HG02678 (cell line): ENCODE results near the gene GYG1.

Source experiments
- ATAC-seq: cut with Tn5 transposase; IDR thresholded peaks from one replicate; pipeline ENCODE4 v1.9.1; 2021; ENCODE audit warnings: mild to moderate bottlenecking, moderate library complexity; ENCODE audit not compliant: unreplicated experiment

The GYG1 gene

DNA sequence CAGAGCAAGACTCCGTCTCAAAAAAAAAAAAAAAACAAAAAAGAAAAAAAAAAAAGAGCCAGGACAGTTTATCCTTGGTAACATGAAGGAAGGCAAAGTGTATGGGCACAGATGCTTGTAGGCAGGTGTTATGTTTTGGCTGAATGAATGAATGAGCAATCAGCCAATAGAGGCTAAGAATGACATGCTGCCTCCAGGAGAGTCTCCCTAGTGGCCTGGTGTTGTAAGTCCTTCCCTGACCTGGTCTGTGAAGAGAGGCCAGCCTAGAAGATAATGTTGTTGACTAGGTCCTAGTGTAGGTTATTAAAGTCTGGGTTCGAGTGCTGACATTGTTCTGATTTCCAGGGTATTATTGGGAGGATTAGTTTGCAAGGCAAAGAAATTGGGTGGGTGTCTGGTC, 24.9 kb downstream of the GYG1 start:
- no peak for ATAC-seq

DNA sequence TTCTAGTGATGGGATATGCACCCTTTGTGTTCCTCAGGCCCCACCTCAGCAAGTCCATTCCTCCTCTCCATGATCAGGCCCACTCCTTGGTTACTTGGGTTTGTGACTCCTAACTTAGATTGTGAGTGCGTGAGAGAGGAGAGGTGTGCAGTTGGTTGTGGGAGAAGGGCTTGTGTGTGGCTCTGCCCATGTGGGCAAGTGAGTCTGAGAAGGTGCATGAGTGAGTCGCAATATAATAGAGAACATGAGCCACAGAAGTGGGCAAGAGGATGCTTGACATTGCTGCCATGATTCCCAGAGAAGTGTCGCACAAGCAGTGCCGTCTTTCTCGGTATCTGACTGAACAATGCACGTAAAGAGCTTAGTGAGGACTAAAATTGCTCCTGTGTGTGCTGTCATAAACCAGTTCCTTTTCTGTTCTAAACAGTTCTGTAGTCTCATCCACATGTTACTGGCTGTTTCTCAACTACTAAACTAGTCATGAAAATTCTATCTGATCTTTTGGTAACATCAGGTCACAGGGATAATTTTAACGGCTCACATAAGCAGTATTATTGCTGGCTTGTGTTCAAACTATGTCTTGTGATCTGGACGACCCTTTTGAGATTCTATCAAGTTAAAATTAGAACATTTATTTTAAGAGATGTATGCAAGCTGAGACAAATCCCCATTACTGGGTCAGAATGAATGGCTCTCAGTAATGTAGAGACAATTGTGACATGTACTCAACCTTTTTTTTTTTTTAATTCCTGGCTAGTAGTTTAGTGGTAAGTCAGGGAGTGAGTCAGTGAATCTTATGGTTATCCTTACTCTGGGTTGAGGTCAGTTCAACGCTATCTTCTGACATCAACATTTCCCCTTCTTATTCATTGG, 25.6 kb downstream of the GYG1 start:
- ATAC-seq = no peak

DNA sequence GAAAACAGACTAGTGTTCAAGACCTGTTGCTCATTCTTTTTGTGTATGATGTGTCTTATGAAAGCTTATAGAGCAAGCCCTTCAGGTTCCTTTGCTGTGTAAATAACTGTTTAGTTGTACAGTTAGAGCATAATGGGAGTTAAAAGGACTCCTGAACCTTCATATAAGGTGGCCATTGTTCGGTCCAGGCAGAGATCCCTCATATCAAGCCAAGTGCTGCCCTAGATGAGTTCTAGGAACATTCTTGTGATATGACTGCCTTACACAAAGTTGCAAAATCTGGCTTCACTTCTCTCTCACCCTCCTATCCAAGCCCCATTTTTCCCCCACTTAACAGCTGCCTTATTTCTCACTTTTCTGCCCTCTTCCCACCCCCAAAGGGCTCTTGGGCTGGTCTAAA, 26.9 kb downstream of the GYG1 start:
- no peak for ATAC-seq

- no peak for ATAC-seq
Measured at GRCh38 chr3:149019580-149019979, 28.2 kb downstream of the GYG1 start.

DNA sequence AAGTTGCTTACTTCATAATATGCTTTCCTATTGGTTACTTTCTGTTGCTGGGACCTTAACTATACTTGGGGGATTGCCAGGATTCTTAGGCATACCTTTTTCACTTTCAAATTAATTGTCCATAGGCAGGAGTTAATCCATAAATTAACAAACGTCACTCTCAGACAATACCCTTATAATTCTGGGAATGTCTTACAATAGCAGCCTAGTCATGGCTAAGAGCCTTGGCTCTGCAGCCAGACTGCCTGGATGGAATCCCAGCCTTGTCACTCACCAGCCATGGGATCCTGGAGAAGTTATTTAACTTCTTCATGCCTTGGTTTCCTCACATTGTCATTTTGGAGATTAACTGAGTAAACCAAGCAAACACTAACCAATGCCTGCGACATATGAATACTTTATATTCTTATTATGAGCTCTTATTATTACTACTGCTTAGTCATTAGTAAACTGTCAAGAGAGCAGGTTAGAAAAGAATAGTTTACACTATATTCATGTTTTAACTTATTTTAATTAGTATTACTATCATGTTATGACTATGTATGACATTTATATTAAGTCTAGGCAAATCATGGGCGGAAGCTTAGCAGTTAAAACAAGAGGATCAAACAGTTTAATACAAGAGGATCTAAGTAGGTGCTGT, 29.0 kb downstream of the GYG1 start:
- no peak for ATAC-seq

DNA sequence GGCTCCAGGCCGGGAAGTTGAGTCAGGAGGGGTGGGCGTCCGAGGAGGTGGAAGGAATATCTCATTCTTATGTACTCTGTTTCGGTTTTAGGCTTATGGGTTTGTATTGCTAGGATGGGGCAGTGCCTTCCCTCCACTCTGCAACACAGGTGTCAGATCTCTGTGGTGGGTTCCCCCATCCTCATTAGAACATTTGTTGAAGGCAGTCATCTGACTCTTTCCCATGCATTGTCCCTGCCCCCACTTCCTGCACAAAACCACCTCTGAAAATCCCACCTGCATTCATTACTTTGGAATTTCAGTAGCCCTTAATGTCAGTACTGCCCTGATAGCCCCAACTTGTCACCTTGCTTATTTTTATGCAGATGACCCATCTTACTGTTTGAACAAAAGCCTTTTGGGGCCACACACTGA, 29.5 kb downstream of the GYG1 start:
- no peak for ATAC-seq

DNA sequence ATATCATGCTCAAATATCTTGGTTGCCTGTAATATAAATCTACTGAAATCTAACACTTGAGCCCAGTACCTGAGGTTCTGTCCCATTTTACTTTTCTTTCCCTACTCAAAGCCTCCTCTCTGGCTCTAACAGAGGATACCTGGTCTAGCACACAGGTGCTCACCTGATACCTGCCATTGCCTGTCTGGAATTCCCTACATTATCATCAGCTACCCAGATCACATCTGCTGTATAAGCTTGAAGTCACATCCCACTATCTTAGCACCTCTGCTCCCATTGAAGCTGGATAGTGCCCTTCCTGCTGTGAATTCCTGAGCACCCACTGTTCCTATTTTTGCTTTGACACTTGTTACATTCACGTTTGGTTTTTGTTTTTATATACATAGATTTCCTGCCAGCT, 30.5 kb downstream of the GYG1 start:
- ATAC-seq = no peak

DNA sequence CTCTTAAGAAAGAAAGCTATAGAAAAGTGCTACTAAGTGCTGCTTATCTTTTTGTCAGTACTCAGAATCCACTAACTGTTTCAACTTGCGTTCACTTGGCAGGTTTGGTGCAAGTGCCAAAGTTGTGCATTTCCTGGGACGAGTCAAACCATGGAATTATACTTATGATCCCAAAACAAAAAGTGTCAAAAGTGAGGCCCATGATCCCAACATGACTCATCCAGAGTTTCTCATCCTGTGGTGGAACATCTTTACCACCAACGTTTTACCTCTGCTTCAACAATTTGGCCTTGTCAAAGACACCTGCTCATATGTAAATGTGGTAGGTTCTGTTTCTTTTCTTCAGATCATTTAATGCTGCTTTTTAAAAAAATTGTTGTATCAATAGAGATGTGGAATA, 32.6 kb downstream of the GYG1 start:
- no peak for ATAC-seq

GRCh38 chr3:149026718-149027117, 35.4 kb downstream of the GYG1 start:
- no peak for ATAC-seq

GRCh38 chr3:149031096-149031495, 39.8 kb downstream of the GYG1 start:
- ATAC-seq = no peak

DNA sequence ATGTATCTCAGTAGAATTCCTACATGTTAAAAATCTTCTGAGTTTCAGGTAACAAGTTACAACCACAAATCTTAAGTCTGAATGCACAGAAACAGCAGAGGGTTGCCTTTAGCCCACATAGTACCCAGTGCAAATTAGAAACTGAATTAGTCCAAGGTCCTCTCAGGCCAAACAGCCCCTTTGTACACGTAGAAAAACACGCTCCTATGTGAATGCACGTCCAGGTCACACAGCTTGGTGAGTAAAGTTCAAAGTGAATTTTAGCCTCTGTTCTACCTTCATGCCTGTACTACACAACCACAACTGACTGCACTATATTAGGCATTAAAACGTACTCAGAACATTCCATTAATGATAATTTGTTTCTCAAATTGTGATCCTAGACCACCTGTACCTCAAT, 46.3 kb downstream of the GYG1 start:
- no peak for ATAC-seq

- no peak for ATAC-seq
Measured at GRCh38 chr3:149038322-149038721, 47.0 kb downstream of the GYG1 start.

GRCh38 chr3:149042789-149043386, 51.5 kb downstream of the GYG1 start:
- ATAC-seq = peak; percentile 83

- no peak for ATAC-seq
Measured at GRCh38 chr3:149044339-149045083, 53.2 kb downstream of the GYG1 start.

DNA sequence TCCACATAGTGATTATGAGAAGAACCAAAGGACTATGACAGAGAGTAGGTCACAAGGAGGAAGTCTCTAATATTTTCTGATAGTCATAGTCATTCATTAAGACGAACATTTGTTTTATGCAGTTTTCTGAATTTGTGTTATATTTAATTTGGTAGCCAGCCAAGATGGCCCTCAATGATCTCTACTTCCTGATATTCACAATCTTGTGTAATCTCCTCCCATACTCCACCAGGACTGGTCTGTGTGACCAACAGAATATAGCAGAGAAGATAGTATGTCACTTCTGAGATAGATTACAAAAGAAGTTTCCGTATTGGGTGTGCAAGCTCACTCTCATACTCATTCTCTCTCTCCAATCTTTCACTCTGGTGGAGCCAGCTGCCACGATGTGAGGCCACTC, 64.2 kb downstream of the GYG1 start:
- no peak for ATAC-seq

DNA sequence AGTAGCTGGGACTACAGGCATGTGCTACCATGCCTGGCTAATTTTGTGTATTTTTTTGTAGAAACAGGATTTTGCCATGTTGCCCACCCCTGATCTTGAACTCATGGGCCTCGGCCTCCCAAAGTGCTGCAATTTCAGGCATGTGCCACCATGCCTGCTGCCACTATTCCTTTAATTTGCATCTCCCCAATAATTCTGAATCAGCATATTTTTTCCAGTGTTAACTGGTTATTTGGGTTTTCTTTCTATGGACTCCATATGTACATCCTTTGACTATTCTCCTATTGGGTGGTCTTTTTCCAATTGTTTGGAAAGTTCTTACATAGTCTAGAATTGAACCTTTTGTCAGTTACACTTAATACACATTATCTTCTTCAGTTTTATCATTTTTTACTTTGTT, 66.9 kb downstream of the GYG1 start:
- ATAC-seq = peak; percentile 6

DNA sequence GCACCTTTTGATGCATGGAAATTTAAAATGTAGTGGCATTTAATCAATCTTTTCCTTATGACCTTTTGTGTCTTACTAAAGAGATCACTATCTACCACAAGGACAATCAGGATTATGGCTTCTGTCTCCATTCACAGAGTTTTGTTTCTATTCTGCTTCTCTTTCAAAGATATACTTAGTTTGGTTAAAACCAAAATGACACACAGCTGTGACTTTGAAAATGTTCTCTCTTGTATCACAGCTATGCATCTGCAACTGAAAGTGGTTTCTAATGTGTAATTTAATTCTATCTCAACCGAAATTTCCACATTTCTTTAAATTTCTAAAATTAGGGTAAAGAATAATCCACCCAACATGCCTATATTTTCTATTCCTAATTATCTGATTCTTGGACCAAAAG, 67.3 kb downstream of the GYG1 start:
- ATAC-seq = peak; percentile 86

GRCh38 chr3:149061776-149062175, 70.4 kb downstream of the GYG1 start:
- no peak for ATAC-seq

GRCh38 chr3:149067883-149068282, 76.5 kb downstream of the GYG1 start:
- ATAC-seq = no peak
